T-helper 2 cell treated with Interferon-gamma antibody and Interleukin-4, amounts not matched to agents 100 ng/mL and 5 ng/mL, for 36 hours (primary cell): ENCODE measurements around the gene DMRT1. TPM values are rescaled to one million over a fixed set of nuclear protein-coding genes. Genes with fewer than 3 reads are reported as not detected.
"Not testable (repeated sequence)": the region's sequence is repeated elsewhere in the genome, so short reads cannot be mapped to it uniquely, and the experiment has no call there.

Source experiments
- intact Hi-C: fragments of 100-400 bp; cut with micrococcal nuclease; formaldehyde crosslinking; loops from one replicate; pipeline ENCODE4 v1.15.1; 2023
- total RNA-seq: library from RNA; stranded (reverse); gene quantifications from 2 replicates; pipeline ENCODE4 v1.2.3, GENCODE V29; 2022

Gene DMRT1
- total RNA-seq, 1 donor from 2014 or later = not detected

GRCh38 chr9:852539-852938 lies 11.0 kb downstream of the DMRT1 start:
- intact Hi-C loops = no loop called here

- intact Hi-C loops = no loop called here
Measured at GRCh38 chr9:859251-859650, 17.8 kb downstream of the DMRT1 start.

GRCh38 chr9:860706-861105 lies 19.2 kb downstream of the DMRT1 start:
- intact Hi-C loops = no loop called here

- intact Hi-C loops = not testable (repeated sequence)
Measured at GRCh38 chr9:861525-861924, 20.0 kb downstream of the DMRT1 start.

GRCh38 chr9:875119-875962 lies 33.8 kb downstream of the DMRT1 start:
- intact Hi-C loops = no loop called here

GRCh38 chr9:876425-876824 lies 34.9 kb downstream of the DMRT1 start:
- intact Hi-C loops = no loop called here

- intact Hi-C loops = no loop called here
Measured at GRCh38 chr9:878239-878638, 36.7 kb downstream of the DMRT1 start.

GRCh38 chr9:880725-881124 lies 39.2 kb downstream of the DMRT1 start:
- intact Hi-C loops = no loop called here

- intact Hi-C loops = no loop called here
Measured at GRCh38 chr9:882416-882924, 41.0 kb downstream of the DMRT1 start.

GRCh38 chr9:883011-883410 lies 41.5 kb downstream of the DMRT1 start:
- intact Hi-C loops = no loop called here

- intact Hi-C loops = no loop called here
Measured at GRCh38 chr9:886886-887285, 45.4 kb downstream of the DMRT1 start.

GRCh38 chr9:892123-892522 lies 50.6 kb downstream of the DMRT1 start:
- intact Hi-C loops = loop anchor here (10.0 kb wide), 1 partner anchor 713 kb away; no protein-coding TSS in a partner anchor

- intact Hi-C loops = loop anchor here (1.0 to 10.0 kb wide), 2 partner anchors 116 to 712 kb away; no protein-coding TSS in a partner anchor
Measured at GRCh38 chr9:893115-893514, 51.6 kb downstream of the DMRT1 start.

- intact Hi-C loops = loop anchor here (1.0 to 10.0 kb wide), 2 partner anchors 115 to 711 kb away; no protein-coding TSS in a partner anchor
Measured at GRCh38 chr9:893843-894420, 52.4 kb downstream of the DMRT1 start.

GRCh38 chr9:899440-900184 lies 58.1 kb downstream of the DMRT1 start:
- intact Hi-C loops = loop anchor here (10.0 kb wide), 1 partner anchor 705 kb away; no protein-coding TSS in a partner anchor

- intact Hi-C loops = no loop called here
Measured at GRCh38 chr9:903886-904285, 62.4 kb downstream of the DMRT1 start.

GRCh38 chr9:905906-906305 lies 64.4 kb downstream of the DMRT1 start:
- intact Hi-C loops = no loop called here

- intact Hi-C loops = no loop called here
Measured at GRCh38 chr9:908536-909205, 67.2 kb downstream of the DMRT1 start.

GRCh38 chr9:911005-911404 lies 69.5 kb downstream of the DMRT1 start:
- intact Hi-C loops = no loop called here

GRCh38 chr9:912776-913175 lies 71.3 kb downstream of the DMRT1 start:
- intact Hi-C loops = no loop called here

GRCh38 chr9:913526-913925 lies 72.0 kb downstream of the DMRT1 start:
- intact Hi-C loops = not testable (repeated sequence)
